Heart left ventricle (tissue), 16 donors: ENCODE measurements around the gene CPT1A. TPM values are rescaled to one million over a fixed set of nuclear protein-coding genes. Genes with fewer than 3 reads are reported as not detected.

Source experiments
- ATAC-seq, 4 donors: fragments of 200-7000 bp; cut with Tn5 transposase; one replicate each; pipeline ENCODE4 v1.9.1; 2020 to 2022; ENCODE audit warnings: moderate library complexity in 4 of 4, mild to moderate bottlenecking in 3 of 4, moderate number of reproducible peaks in 1 of 4
- DNase-seq, 5 donors: peaks; one replicate each; pipeline ENCODE4 v3.0.0-alpha.2; 2020
- H3K27ac ChIP-seq, 12 donors: fragments of 200-600 bp; sonication (generic) in 4 of 12; one replicate each; pipeline versions ENCODE4 v1.5.0 to v1.8.0; 2016 to 2022; ENCODE audit warnings: mild to moderate bottlenecking in 2 of 12
- H3K27me3 ChIP-seq, 9 donors: fragments of 200-600 bp; sonication (generic) in 2 of 9; one replicate each; pipeline versions ENCODE4 v1.5.1 to v1.8.0; 2016 to 2022; ENCODE audit warnings: mild to moderate bottlenecking in 3 of 9
- H3K36me3 ChIP-seq, 9 donors: fragments of 200-600 bp; sonication (generic) in 2 of 9; one replicate each; pipeline versions ENCODE4 v1.5.0 to v1.8.0; 2018 to 2022; ENCODE audit warnings: mild to moderate bottlenecking in 2 of 9
- H3K4me1 ChIP-seq, 12 donors: fragments of 200-600 bp; sonication (generic) in 4 of 12; one replicate each; pipeline versions ENCODE4 v1.5.0 to v1.8.0; 2016 to 2022; ENCODE audit warnings: mild to moderate bottlenecking in 3 of 12
- H3K4me3 ChIP-seq, 12 donors: fragments of 200-600 bp; sonication (generic) in 4 of 12; one replicate each; pipeline versions ENCODE4 v1.5.0 to v1.8.0; 2017 to 2022; ENCODE audit warnings: mild to moderate bottlenecking in 9 of 12, moderate library complexity in 4 of 12
- H3K9me3 ChIP-seq, 12 donors: fragments of 200-600 bp; sonication (generic) in 4 of 12; one replicate each; pipeline versions ENCODE4 v1.5.0 to v1.8.0; 2016 to 2022; ENCODE audit warnings: mild to moderate bottlenecking in 1 of 12
- POLR2A ChIP-seq, 2 donors: fragments of 450-650 bp; IDR thresholded peaks; one replicate each; pipeline ENCODE4 v1.6.1; 2017; ENCODE audit warnings: antibody characterized with exemption in 2 of 2, mild to moderate bottlenecking in 2 of 2, moderate library complexity in 2 of 2
- WGBS, 4 donors: extraction: QIAGEN DNeasy Blood & Tissue Kit in 2 of 4; methylation state at CpG; one replicate each; pipeline versions ENCODE4 v1.1.5 to v1.1.7; 2013 to 2018; 5-methylcytosine and 5-hydroxymethylcytosine counted together
- intact Hi-C, 10 donors: fragments of 100-400 bp; cut with DNase I; formaldehyde crosslinking; loops; one replicate each; pipeline versions ENCODE4 v1.11.1 to v1.14.2; 2022
- polyA plus RNA-seq, 2 donors: library from polyadenylated mRNA; stranded (reverse); fragments of 200-250 nt; gene quantifications; one replicate each; pipeline ENCODE4 v1.2.3, GENCODE V29; 2013
- total RNA-seq, 9 donors: library from RNA; depleted of rRNA in 2 of 9; stranded (reverse); fragments of >200 nt in 2 of 9; fragmentation: NEBNext Ultra II Directional in 3 of 9; extraction: Animal tissue kit (Norgen Biotek cat#: 25700) in 3 of 9; gene quantifications; one replicate each; pipeline versions ENCODE4 v1.1.0 to v1.2.4, GENCODE V29; 2016 to 2023
- TF ChIP-seq, protein P1 (sequence below), 12 donors: fragments of 200-600 bp; sonication (generic) in 4 of 12; IDR thresholded peaks; one replicate each; pipeline versions ENCODE4 v1.5.0 to v1.8.0; 2018 to 2022; ENCODE audit warnings: antibody characterized with exemption in 12 of 12, mild to moderate bottlenecking in 5 of 12
- donor health status: ischemic (EF 13 %, LVEDD 7.1; RV severe dilation, severe dysfunction).
- donor health status: healthy with polysubstance abuse.
- donor health status: DM: no; HTN: yes; CAD: no.
- donor health status: DM: no; HTN: no; CAD: no.
- donor health status: ischemic (EF 25% LVEDD 6.9; RV normal size, moderate dysfunction).
- donor health status: ischemic (EF 25% LVEDD 5.7; RV mildly dilated, moderate dysfunction).
- donor health status: healthy.
- donor health status: DM: yes; HTN: yes; CAD: no.
- donor health status: ischemic (EF 35%, LVEDD 5.7; RV mildly dilated, moderate dysfunction).
- donor health status: nonischemic (EF 11% LVEDD 7.7; RV severe dilation, severe dysfunction).
- donor health status: DM: yes; HTN: yes; CAD: no.
- donor health status: PGD.
- donor health status: ischemic (EF 29% LVEDD 5.4; RV normal size, mild dysfunction).
- donor health status: nonischemic (EF 23%, LVEDD 6.1; RV moderate dilation, normal function).

The CPT1A gene
- total and polyA plus RNA-seq, 11 donors, result 20.9 to 116 (median 51.6) TPM

DNA sequence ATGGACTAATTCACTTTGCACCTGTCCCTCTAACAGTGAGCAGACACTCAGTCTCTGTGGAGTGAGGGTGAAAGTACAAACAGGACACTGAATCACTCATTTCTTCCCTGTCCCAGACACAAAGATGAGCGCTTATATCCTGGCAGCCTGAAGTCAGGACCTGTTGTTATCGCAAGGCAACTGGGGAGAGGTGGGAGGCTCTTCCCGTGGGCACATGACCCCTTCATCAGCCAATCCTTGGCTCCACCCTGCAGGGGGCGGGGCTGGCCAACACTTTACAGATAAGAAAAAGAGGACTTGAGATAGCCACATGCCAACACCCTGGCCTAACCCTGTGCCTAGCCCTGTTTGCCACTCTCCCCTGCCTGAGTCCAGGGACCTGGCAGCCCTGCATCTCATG lies 60.9 kb downstream of the CPT1A start:
- DNase-seq (peak; percentile 55 to 83 (median 80)), ATAC-seq (peak; percentile 54 to 85 (median 77))
- H3K27ac ChIP-seq, result peak overlapping the region in 6 of 12 donors; percentile 18 to 55 (median 46)
- TF ChIP-seq, protein P1, sequence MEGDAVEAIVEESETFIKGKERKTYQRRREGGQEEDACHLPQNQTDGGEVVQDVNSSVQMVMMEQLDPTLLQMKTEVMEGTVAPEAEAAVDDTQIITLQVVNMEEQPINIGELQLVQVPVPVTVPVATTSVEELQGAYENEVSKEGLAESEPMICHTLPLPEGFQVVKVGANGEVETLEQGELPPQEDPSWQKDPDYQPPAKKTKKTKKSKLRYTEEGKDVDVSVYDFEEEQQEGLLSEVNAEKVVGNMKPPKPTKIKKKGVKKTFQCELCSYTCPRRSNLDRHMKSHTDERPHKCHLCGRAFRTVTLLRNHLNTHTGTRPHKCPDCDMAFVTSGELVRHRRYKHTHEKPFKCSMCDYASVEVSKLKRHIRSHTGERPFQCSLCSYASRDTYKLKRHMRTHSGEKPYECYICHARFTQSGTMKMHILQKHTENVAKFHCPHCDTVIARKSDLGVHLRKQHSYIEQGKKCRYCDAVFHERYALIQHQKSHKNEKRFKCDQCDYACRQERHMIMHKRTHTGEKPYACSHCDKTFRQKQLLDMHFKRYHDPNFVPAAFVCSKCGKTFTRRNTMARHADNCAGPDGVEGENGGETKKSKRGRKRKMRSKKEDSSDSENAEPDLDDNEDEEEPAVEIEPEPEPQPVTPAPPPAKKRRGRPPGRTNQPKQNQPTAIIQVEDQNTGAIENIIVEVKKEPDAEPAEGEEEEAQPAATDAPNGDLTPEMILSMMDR (IDR thresholded peaks at IDR 0.05), result no peak
- no peak for TF ChIP-seq POLR2A (IDR thresholded peaks at IDR 0.05)
- H3K9me3 ChIP-seq, result no peaks in the 10 kb centered on the region
- no peaks in the 10 kb centered on the region for H3K27me3 ChIP-seq
- intact Hi-C loops, result loop anchor here in 2 of 10 donors (2.0 to 5.0 kb wide), 2 partner anchors 56 to 58 kb away; no protein-coding TSS in a partner anchor
- 27 to 50% (median 31%) methylated on average over 2 to 4 of the region's 4 CpGs for WGBS, 4 donors
- peaks cover 0 to 99% (median 89%) of the 10 kb centered on the region in 9 donors for H3K36me3 ChIP-seq
- H3K4me1 ChIP-seq, result peaks cover 0 to 36% (median 5%) of the 10 kb centered on the region in 12 donors
- H3K4me3 ChIP-seq, result no peak overlapping the region

DNA sequence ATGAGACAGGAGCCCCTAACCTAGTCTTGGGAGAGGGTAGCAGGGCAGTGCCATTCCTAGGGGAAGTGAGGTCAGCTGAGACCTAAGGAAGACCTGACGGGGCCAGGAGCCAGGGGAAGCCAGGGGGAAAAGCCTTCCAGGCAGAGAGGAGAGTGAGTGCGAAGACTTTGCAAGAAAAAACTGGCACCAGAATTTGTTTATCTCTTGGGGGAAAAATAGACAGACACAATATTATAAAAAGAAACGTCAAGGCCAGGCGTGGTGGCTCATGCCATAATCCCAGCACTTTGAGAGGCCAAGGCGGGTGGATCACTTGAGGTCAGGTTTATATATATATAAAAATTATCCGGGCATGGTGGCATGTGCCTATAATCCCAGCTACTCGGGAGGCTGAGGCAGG lies 63.5 kb downstream of the CPT1A start:
- H3K9me3 ChIP-seq, result no peaks in the 10 kb centered on the region
- peak overlapping the region in 8 of 12 donors; percentile 4 to 51 (median 29) for H3K27ac ChIP-seq
- H3K27me3 ChIP-seq, result no peaks in the 10 kb centered on the region
- 50 to 71% (median 59%) methylated on average over 7 of the region's 7 CpGs for WGBS, 4 donors
- intact Hi-C loops, result no loop called here
- peaks cover 0 to 28% (median 4%) of the 10 kb centered on the region in 12 donors for H3K4me1 ChIP-seq
- DNase-seq (peak in 2 of 5 donors; percentile 54 to 59), ATAC-seq (peak; percentile 40 to 56 (median 49))
- H3K4me3 ChIP-seq, result no peak overlapping the region
- peaks cover 0 to 100% (median 94%) of the 10 kb centered on the region in 9 donors for H3K36me3 ChIP-seq
- TF ChIP-seq POLR2A (IDR thresholded peaks at IDR 0.05), result no peak
- TF ChIP-seq, protein P1 (IDR thresholded peaks at IDR 0.05), result no peak

DNA sequence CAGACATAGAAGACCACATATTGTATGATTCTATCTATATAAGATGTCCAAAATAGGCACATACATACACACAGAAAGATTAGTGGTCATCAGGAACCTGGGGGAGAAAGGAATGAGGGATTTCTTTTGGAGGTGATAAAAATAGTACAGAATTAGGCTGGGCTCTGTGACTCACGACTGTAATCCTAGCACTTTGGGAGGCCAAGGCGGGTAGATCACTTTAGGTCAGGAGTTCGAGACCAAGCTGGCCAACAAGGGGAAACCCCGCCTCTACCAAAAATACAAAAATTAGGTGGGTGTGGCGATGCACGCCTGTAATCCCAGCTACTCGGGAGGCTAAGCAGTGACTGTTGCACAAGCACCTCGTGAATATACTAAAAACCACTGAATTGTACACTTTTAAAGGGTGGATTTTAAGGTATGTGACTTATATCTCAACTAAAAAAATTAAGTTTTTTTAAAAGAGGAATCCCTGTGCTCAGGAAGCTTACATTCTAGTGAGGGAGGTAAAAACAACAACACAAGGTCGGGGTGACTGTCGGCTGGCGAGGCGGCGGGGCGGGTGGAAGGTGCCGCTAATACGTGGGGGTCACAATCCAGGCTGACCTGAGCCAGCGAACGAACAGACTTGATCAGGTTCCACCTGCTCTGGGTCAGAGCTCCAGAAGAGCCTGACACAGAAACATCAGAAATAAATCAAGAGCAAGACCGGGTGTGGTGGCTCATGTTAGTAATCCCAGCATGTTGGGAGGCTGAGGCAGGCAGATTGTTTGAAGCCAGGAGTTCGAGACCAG lies 65.1 kb downstream of the CPT1A start:
- intact Hi-C loops, result no loop called here
- DNase-seq, result no peak
- Histone ChIP-seq H3K9me3 (no peaks in the 10 kb centered on the region), H3K27ac (no peak overlapping the region), H3K36me3 (peaks cover 0 to 100% (median 98%) of the 10 kb centered on the region in 9 donors), H3K4me3 (no peak overlapping the region), H3K4me1 (peaks cover 0 to 21% (median 3%) of the 10 kb centered on the region in 12 donors), H3K27me3 (no peaks in the 10 kb centered on the region)
- 87 to 91% (median 89%) methylated on average over 20 of the region's 20 CpGs for WGBS, 4 donors
- TF ChIP-seq POLR2A (IDR thresholded peaks at IDR 0.05), result no peak
- TF ChIP-seq, protein P1 (IDR thresholded peaks at IDR 0.05), result no peak
- ATAC-seq, result no peak

DNA sequence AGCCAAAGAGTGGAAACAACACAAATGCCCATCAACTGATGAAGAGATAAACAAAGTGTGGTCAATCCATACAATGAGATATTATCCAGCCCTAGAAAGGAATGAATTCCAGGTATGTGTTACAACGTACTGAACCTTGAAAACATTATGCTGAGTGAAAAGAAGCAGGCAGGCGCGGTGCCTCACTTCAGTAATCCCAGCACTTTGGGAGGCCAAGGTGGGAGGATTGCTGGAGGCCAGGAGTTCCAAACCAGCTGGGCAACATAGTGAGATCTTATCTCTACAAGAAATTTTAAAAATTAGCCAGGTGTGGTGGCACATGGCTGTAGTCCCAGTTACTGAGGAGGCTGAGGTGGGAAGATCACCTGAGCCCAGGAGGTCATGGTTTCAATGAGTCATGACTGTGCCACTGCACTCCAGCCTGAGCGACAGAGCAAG lies 65.7 kb downstream of the CPT1A start:
- intact Hi-C loops, result no loop called here
- Histone ChIP-seq H3K27me3 (no peaks in the 10 kb centered on the region), H3K36me3 (peaks cover 0 to 100% (median 98%) of the 10 kb centered on the region in 9 donors), H3K4me3 (no peak overlapping the region), H3K27ac (no peak overlapping the region), H3K9me3 (no peaks in the 10 kb centered on the region), H3K4me1 (peaks cover 0 to 18% (median 2%) of the 10 kb centered on the region in 12 donors)
- no peak for TF ChIP-seq POLR2A (IDR thresholded peaks at IDR 0.05)
- TF ChIP-seq, protein P1 (IDR thresholded peaks at IDR 0.05), result no peak
- ATAC-seq, result no peak
- DNase-seq, result no peak
- 88 to 93% (median 92%) methylated on average over 4 of the region's 4 CpGs for WGBS, 4 donors
